Esophagus (tissue), 2 donors: Measurements from ENCODE around the gene CLDN15. TPM values are rescaled to one million over a fixed set of nuclear protein-coding genes. Genes with fewer than 3 reads are reported as not detected.

ENCODE experiments used
- H3K27ac ChIP-seq, 2 donors: one replicate each; pipeline ENCODE4 v1.5.1; 2013; ENCODE audit warnings: low read depth in 2 of 2, mild to moderate bottlenecking in 2 of 2, inconsistent platforms in 1 of 2, low read length in 1 of 2, moderate library complexity in 1 of 2
- H3K27me3 ChIP-seq, 2 donors: one replicate each; pipeline ENCODE4 v1.6.1; 2013; ENCODE audit warnings: low read length in 2 of 2, control low read depth in 1 of 2, mild to moderate bottlenecking in 1 of 2; ENCODE audit not compliant: insufficient read depth in 2 of 2, control insufficient read depth in 1 of 2
- H3K36me3 ChIP-seq, 2 donors: one replicate each; pipeline ENCODE4 v1.6.1; 2013; ENCODE audit warnings: low read length in 1 of 2; ENCODE audit not compliant: control insufficient read depth in 2 of 2, insufficient read depth in 2 of 2
- H3K4me1 ChIP-seq, 2 donors: one replicate each; pipeline ENCODE4 v1.6.1; 2013; ENCODE audit warnings: low read length in 1 of 2; ENCODE audit not compliant: control insufficient read depth in 2 of 2, insufficient read depth in 2 of 2
- H3K4me3 ChIP-seq, 2 donors: one replicate each; pipeline ENCODE4 v1.5.1; 2013; ENCODE audit warnings: low read length in 2 of 2, mild to moderate bottlenecking in 2 of 2, low read depth in 1 of 2, moderate library complexity in 1 of 2
- H3K9me3 ChIP-seq, 2 donors: one replicate each; pipeline ENCODE4 v1.6.1; 2013; ENCODE audit warnings: mild to moderate bottlenecking in 2 of 2, low read depth in 1 of 2, low read length in 1 of 2, moderate library complexity in 1 of 2; ENCODE audit not compliant: control insufficient read depth in 2 of 2, insufficient read depth in 1 of 2
- WGBS, 2 donors: extraction: QIAGEN DNeasy Blood & Tissue Kit; methylation state at CpG; one replicate each; pipeline ENCODE4 v1.1.7; 2013; 5-methylcytosine and 5-hydroxymethylcytosine counted together
- polyA plus RNA-seq, 2 donors: library from polyadenylated mRNA; stranded (reverse); fragments of 200-250 nt; gene quantifications; one replicate each; pipeline ENCODE4 v1.2.3, GENCODE V29; 2013
- donor health status: healthy with polysubstance abuse.
- donor health status: Bipolar disorder and iron deficiency.

The CLDN15 gene
- polyA plus RNA-seq, 2 donors, result 3.7 to 5.9 TPM

GRCh38 chr7:101186194-101186593 lies 51.4 kb downstream of the CLDN15 start:
- H3K27me3 ChIP-seq, result no peaks in the 10 kb centered on the region
- WGBS, 2 donors, result 63 to 66% methylated on average over 6 of the region's 6 CpGs
- no peak overlapping the region for H3K27ac ChIP-seq

GRCh38 chr7:101185258-101185839 lies 52.3 kb downstream of the CLDN15 start:
- Histone ChIP-seq H3K27me3 (peaks cover 0 to 4% of the 10 kb centered on the region in 2 donors), H3K36me3 (no peaks in the 10 kb centered on the region), H3K27ac (no peak overlapping the region), H3K9me3 (no peaks in the 10 kb centered on the region), H3K4me1 (no peaks in the 10 kb centered on the region), H3K4me3 (no peak overlapping the region)
- 44 to 50% methylated on average over 5 of the region's 5 CpGs for WGBS, 2 donors

More at GRCh38 chr7:101186194-101186593, 51.4 kb downstream of the CLDN15 start:
- Histone ChIP-seq H3K9me3 (no peaks in the 10 kb centered on the region), H3K36me3 (no peaks in the 10 kb centered on the region), H3K4me3 (no peak overlapping the region), H3K4me1 (no peaks in the 10 kb centered on the region)

Other genes with a start within 250 kb of the CLDN15 start
- not detected for gene MUC17, start 217.7 kb downstream of the CLDN15 start, polyA plus RNA-seq
- gene TRIM56, start 152.3 kb downstream of the CLDN15 start, polyA plus RNA-seq, result 10 to 100 TPM in 1 of 2 donors, 1 to 10 TPM in 1; 6.2 to 13.5 TPM
- 1 to 10 TPM in 1 of 2 donors, under 1 TPM in 1; 0.88 to 1.3 TPM for gene SERPINE1, start 110.7 kb downstream of the CLDN15 start, polyA plus RNA-seq
- gene AP1S1, start 83.3 kb downstream of the CLDN15 start, polyA plus RNA-seq, result 10 to 100 TPM; 40.2 to 43.3 TPM
- under 1 TPM in 1 of 2 donors, not detected in 1; 0.01 TPM for gene VGF, start 72.2 kb downstream of the CLDN15 start, polyA plus RNA-seq
- gene NAT16, start 57.5 kb downstream of the CLDN15 start, polyA plus RNA-seq, result not detected
- not detected for gene MOGAT3, start 36.8 kb downstream of the CLDN15 start, polyA plus RNA-seq
- gene PLOD3, start 20.2 kb downstream of the CLDN15 start, polyA plus RNA-seq, result 1 to 10 TPM; 9.2 to 9.7 TPM
- gene ZNHIT1, start 19.6 kb downstream of the CLDN15 start, polyA plus RNA-seq, result 10 to 100 TPM; 56.0 to 73.2 TPM
- 100 to 1,000 TPM in 1 of 2 donors, 10 to 100 TPM in 1; 70.0 to 202 TPM for gene FIS1, start 7.3 kb upstream of the CLDN15 start, polyA plus RNA-seq
- 10 to 100 TPM in 1 of 2 donors, 1 to 10 TPM in 1; 5.4 to 10.1 TPM for gene IFT22, start 84.0 kb upstream of the CLDN15 start, polyA plus RNA-seq
- not detected for gene COL26A1, start 125.1 kb upstream of the CLDN15 start, polyA plus RNA-seq